Hepatocyte (in vitro differentiated cells): ENCODE results near the gene GFOD1.

ENCODE experiments used
- EZH2 ChIP-seq: fragments of 200-600 bp; sonication (generic); IDR thresholded peaks from 2 replicates; pipeline ENCODE4 v1.6.1; 2016; ENCODE audit warnings: antibody characterized with exemption, mild to moderate bottlenecking, borderline replicate concordance
- TF ChIP-seq, protein P1 (sequence below): fragments of 200-600 bp; sonication (generic); IDR thresholded peaks from 2 replicates; pipeline ENCODE4 v1.5.1; 2016; ENCODE audit warnings: antibody characterized with exemption, mild to moderate bottlenecking; ENCODE audit not compliant: poor library complexity

DNA sequence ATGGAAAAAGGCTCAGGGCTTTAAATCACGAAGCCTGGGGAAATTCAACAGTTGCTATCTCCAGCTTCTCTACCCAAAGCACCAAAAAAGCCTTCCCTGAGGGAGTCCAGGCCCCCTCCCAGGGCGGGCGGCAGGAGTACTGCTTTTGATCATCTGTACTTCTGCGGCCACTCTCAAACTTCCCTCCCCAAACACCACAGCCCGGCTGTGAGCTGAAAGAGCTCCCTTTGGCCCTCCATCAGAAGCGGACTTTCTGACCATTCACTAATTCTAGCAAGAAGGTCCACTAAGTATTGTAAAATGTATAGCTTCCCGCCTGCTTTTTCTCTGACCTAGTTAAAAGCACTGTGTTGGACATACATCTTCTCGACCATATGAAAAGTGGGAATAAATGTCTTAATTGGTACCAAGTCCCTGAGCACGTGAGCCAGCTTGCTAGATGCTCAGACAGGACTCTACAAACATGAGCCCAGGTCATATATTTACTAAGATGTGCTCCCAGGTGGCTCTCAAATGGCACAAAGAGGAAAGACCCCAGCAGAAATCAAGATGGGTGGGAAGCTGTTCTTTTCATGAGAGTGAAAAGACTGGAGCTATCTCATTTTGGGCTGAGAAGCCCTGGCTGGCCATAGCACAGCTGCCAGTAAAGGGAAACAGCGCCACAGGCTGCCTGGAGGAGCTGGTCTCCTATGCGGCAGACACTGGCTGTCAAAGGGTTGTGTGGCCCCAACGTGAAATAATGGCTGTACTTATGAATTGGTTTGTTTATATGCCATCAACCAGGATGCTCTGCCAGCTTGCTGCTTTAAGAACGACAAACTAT, 58.6 kb downstream of the GFOD1 start:
- TF ChIP-seq, protein P1, sequence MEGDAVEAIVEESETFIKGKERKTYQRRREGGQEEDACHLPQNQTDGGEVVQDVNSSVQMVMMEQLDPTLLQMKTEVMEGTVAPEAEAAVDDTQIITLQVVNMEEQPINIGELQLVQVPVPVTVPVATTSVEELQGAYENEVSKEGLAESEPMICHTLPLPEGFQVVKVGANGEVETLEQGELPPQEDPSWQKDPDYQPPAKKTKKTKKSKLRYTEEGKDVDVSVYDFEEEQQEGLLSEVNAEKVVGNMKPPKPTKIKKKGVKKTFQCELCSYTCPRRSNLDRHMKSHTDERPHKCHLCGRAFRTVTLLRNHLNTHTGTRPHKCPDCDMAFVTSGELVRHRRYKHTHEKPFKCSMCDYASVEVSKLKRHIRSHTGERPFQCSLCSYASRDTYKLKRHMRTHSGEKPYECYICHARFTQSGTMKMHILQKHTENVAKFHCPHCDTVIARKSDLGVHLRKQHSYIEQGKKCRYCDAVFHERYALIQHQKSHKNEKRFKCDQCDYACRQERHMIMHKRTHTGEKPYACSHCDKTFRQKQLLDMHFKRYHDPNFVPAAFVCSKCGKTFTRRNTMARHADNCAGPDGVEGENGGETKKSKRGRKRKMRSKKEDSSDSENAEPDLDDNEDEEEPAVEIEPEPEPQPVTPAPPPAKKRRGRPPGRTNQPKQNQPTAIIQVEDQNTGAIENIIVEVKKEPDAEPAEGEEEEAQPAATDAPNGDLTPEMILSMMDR, result no peak
- TF ChIP-seq EZH2, result no peak
